ENCODE data around the gene PNPLA7. TPM values are rescaled to one million over a fixed set of nuclear protein-coding genes. Genes with fewer than 3 reads are reported as not detected.

PNPLA7 gene
- total and polyA plus RNA-seq, 2 of the 8 experiments (the other 6 are each of a cell fraction or from before 2014, with no cell fraction given) = 0.35 to 0.47 TPM

DNA sequence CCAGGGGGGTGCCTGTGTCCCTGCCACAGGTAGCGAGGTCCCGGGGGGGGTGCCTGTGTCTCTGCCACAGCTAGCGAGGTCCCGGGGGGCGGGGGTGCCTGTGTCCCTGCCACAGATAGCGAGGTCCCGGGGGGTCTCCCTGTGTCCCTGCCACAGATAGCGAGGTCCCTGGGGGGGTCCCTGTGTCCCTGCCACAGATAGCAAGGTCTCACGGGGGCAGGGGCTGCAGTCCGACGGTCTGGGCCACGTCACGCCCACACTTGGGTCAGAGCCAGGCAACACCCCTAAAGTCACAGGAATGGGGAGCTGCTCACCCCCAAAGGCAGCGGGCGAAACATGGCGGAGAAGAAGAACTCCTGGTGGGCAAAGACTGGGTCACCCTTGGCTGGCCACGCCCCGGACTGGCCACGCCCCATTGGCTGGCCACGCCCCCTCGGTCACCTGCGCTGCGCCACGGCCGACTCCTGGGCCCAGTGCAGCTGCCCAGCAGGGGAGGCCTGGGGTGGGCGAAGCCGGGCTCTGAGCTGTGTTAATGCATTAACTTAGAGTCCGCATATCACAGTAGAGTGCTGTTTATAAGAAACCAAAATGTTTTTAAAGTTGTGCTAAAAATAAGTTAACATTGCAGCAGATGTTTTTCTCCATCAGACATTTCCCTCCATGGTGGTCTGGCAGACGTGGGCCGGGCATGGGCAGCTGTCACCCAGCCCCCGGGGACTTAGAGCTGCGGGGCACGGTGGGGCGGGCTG, 120.1 kb downstream of the PNPLA7 start:
- peak overlapping the region; percentile 86; the same call in 1 of the 2 replicates for H4K8ac ChIP-seq (ENCODE audit: extremely low read depth, insufficient read depth, low read length)
- ChIA-PET CTCF (ENCODE audit: partially characterized antibody) (interaction anchor here (1.0 to 1.2 kb wide), 2 partner anchors 15 to 26 kb away, joined by 3 read pairs; no protein-coding TSS in a partner anchor), POLR2A (ENCODE audit: partially characterized antibody) (interaction anchor here (0.6 to 2.5 kb wide), 5 partner anchors 12 to 190 kb away, joined by 4 to 6 read pairs (median 5); partner anchors contain the start of gene TUBB4B)
- H4K5ac ChIP-seq (ENCODE audit: insufficient read length, low read depth, low read length) = no peak overlapping the region
- H3K79me2 ChIP-seq (ENCODE audit: control insufficient read depth in 1 of 2, insufficient read depth in 2 of 2, low read length in 2 of 2) = no peaks in the 10 kb centered on the region
- H2BK5ac ChIP-seq (ENCODE audit: low read depth, low read length) = no peak overlapping the region; the same call in 1 of the 2 replicates
- no peak overlapping the region for H2AK5ac ChIP-seq (ENCODE audit: low read depth, low read length)
- peaks cover 0 to 1% of the 10 kb centered on the region in 2 experiments for H4K20me1 ChIP-seq (replicated peaks in 1 of 2; ENCODE audit: control insufficient read depth in 1 of 2, insufficient read depth in 2 of 2, low read length in 2 of 2)
- H2BK120ac ChIP-seq (replicated peaks; ENCODE audit: low read depth, low read length) = no peak overlapping the region
- H4K91ac ChIP-seq (replicated peaks; ENCODE audit: insufficient read length, low read length) = peak overlapping the region; percentile 42
- H3K27me3 ChIP-seq (replicated peaks in 1 of 4; ENCODE audit: control insufficient read depth in 3 of 4, extremely low read depth in 1 of 4, insufficient read depth in 3 of 4, low read length in 3 of 4) = no peaks in the 10 kb centered on the region
- no peak overlapping the region for H2BK12ac ChIP-seq (ENCODE audit: low read depth, low read length)
- no peak overlapping the region for H3K4me3 ChIP-seq (ENCODE audit: extremely low read depth in 1 of 4, insufficient read depth in 2 of 4, low read depth in 3 of 4, low read length in 4 of 4)
- no peak overlapping the region for H2AFZ ChIP-seq (ENCODE audit: low read length)
- no peak for FAIRE-seq
- peak in 1 of 2 experiments; percentile 80 for DNase-seq (ENCODE audit: low read depth in 1 of 2, low spot score in 2 of 2)
- no peak overlapping the region for H3K23ac ChIP-seq (ENCODE audit: insufficient read length)
- H3K14ac ChIP-seq (ENCODE audit: insufficient read length) = no peak overlapping the region
- no peak overlapping the region for H3K18ac ChIP-seq (ENCODE audit: extremely low read depth, low read length)
- no peaks in the 10 kb centered on the region for H3K23me2 ChIP-seq (ENCODE audit: low read depth, low read length)
- no peaks in the 10 kb centered on the region for H3K9me3 ChIP-seq (ENCODE audit: insufficient read depth in 2 of 2, low read depth in 1 of 2, low read length in 1 of 2)
- H3K79me1 ChIP-seq (ENCODE audit: low read depth, low read length) = no peaks in the 10 kb centered on the region
- H3K36me3 ChIP-seq (ENCODE audit: control insufficient read depth in 2 of 4, insufficient read depth in 4 of 4, low read length in 3 of 4) = no peaks in the 10 kb centered on the region
- H3K56ac ChIP-seq (replicated peaks; ENCODE audit: insufficient read length, low read depth, low read length) = no peak overlapping the region
- WGBS, 2 experiments (ENCODE audit: extremely low coverage in 1 of 2, insufficient coverage in 1 of 2, insufficient read length in 1 of 2, insufficient replicate concordance in 2 of 2, low coverage in 1 of 2, low lambda C conversion rate in 2 of 2, missing lambda C conversion rate in 1 of 2) = 78% methylated on average over 27 of the region's 34 CpGs; no CpG with 5 or more reads in 1 of the 2 experiments
- no peak overlapping the region for H2BK20ac ChIP-seq (ENCODE audit: low read length)
- peaks cover 0 to 3% (median 0%) of the 10 kb centered on the region in 4 experiments; a peak in 2 of 7 replicates for H3K4me1 ChIP-seq (replicated peaks in 1 of 4; ENCODE audit: control insufficient read depth in 3 of 4, insufficient read depth in 4 of 4, low read length in 3 of 4)
- no peak overlapping the region for H3K4ac ChIP-seq (replicated peaks; ENCODE audit: insufficient read length, low read depth, low read length)
- no peak overlapping the region for H2BK15ac ChIP-seq (ENCODE audit: low read length)
- H3K9ac ChIP-seq (replicated peaks in 1 of 4; ENCODE audit: extremely low read depth in 1 of 4, low read depth in 3 of 4, low read length in 3 of 4) = no peak overlapping the region
- no peak overlapping the region for H3K27ac ChIP-seq (ENCODE audit: low read depth, low read length)
- H3K4me2 ChIP-seq (ENCODE audit: insufficient read depth in 1 of 2, low read depth in 2 of 2, low read length in 2 of 2) = no peak overlapping the region
- TF ChIP-seq CBX5 (IDR thresholded peaks at IDR 0.05; ENCODE audit: low read depth, low read length) (no peak), SAP30 (IDR thresholded peaks at IDR 0.05; ENCODE audit: insufficient read depth, insufficient replicate concordance, low read length) (no peak), POU5F1 (IDR thresholded peaks at IDR 0.05; ENCODE audit: low read depth, low read length) (no peak), SP4 (IDR thresholded peaks at IDR 0.05; ENCODE audit: low read length) (no peak), HDAC6 (IDR thresholded peaks at IDR 0.05; ENCODE audit: low read depth, low read length) (no peak), POLR2A (IDR thresholded peaks at IDR 0.05; ENCODE audit: control extremely low read depth in 1 of 2, low read depth in 2 of 2, low read length in 2 of 2) (no peak), TEAD4 (IDR thresholded peaks at IDR 0.05; ENCODE audit: low read depth, low read length) (no peak), NANOG (IDR thresholded peaks at IDR 0.05; ENCODE audit: insufficient read depth, low read depth, low read length, poor library complexity, severe bottlenecking) (no peak), HDAC2 (IDR thresholded peaks at IDR 0.05; ENCODE audit: borderline replicate concordance in 1 of 2, low read depth in 2 of 2, low read length in 2 of 2) (no peak), RAD21 (IDR thresholded peaks at IDR 0.05 in 1 of 2, conservative IDR thresholded peaks at IDR 0.05 in 1 of 2; ENCODE audit: low read depth in 2 of 2, low read length in 2 of 2) (no peak), EZH2 (IDR thresholded peaks at IDR 0.05; ENCODE audit: low read depth, low read length, severe bottlenecking) (no peak), BCL11A (IDR thresholded peaks at IDR 0.05; ENCODE audit: low read depth in 2 of 2, low read length in 2 of 2) (no peak)

All from H1 (cell line).